Neural cell (in vitro differentiated cells): ENCODE data around the gene TCN2.

Experiments
- CTCF ChIP-seq: fragments of 450-650 bp; IDR thresholded peaks from 2 replicates; pipeline ENCODE4 v1.5.1; 2014; ENCODE audit warnings: antibody characterized with exemption, mild to moderate bottlenecking, moderate library complexity; ENCODE audit not compliant: poor library complexity, severe bottlenecking
- EP300 ChIP-seq: fragments of 450-650 bp; conservative IDR thresholded peaks from 2 replicates; pipeline ENCODE4 v1.6.1; 2014; ENCODE audit warnings: antibody characterized with exemption, mild to moderate bottlenecking, moderate library complexity; ENCODE audit not compliant: poor library complexity, severe bottlenecking
- EZH2 ChIP-seq: fragments of 200-600, 300-800 bp; shearing (Covaris generic), sonication (generic); IDR thresholded peaks from 2 replicates; pipeline ENCODE4 v1.6.1; 2014; ENCODE audit warnings: antibody characterized with exemption, low read length, borderline replicate concordance, mild to moderate bottlenecking; ENCODE audit not compliant: insufficient read depth, poor library complexity, severe bottlenecking
- MXI1 ChIP-seq: fragments of 450-650 bp; conservative IDR thresholded peaks from 2 replicates; pipeline ENCODE4 v1.6.1; 2014; ENCODE audit warnings: antibody characterized with exemption, mild to moderate bottlenecking; ENCODE audit not compliant: poor library complexity, severe bottlenecking
- POLR2AphosphoS5 ChIP-seq: IDR thresholded peaks from 2 replicates; pipeline ENCODE4 v1.6.1; 2012
- RAD21 ChIP-seq: fragments of 450-650 bp; conservative IDR thresholded peaks from 2 replicates; pipeline ENCODE4 v1.6.1; 2014; ENCODE audit warnings: antibody characterized with exemption, mild to moderate bottlenecking, moderate library complexity
- SMC3 ChIP-seq: fragments of 450-650 bp; conservative IDR thresholded peaks from 2 replicates; pipeline ENCODE4 v1.6.1; 2014; ENCODE audit warnings: antibody characterized with exemption, mild to moderate bottlenecking, moderate library complexity; ENCODE audit not compliant: poor library complexity
- TAF1 ChIP-seq: IDR thresholded peaks from 2 replicates; pipeline ENCODE4 v1.6.1; 2012; ENCODE audit warnings: low read depth
- TF ChIP-seq, protein P1 (sequence below): IDR thresholded peaks from 2 replicates; pipeline ENCODE4 v1.6.1; 2012; ENCODE audit warnings: borderline replicate concordance

GRCh38 chr22:30628491-30628890, 21.5 kb downstream of the TCN2 start:
- TF ChIP-seq EP300 (no peak), EZH2 (no peak), CTCF (no peak), POLR2AphosphoS5 (no peak), TAF1 (no peak), SMC3 (no peak), RAD21 (no peak), MXI1 (no peak)
- TF ChIP-seq, protein P1, sequence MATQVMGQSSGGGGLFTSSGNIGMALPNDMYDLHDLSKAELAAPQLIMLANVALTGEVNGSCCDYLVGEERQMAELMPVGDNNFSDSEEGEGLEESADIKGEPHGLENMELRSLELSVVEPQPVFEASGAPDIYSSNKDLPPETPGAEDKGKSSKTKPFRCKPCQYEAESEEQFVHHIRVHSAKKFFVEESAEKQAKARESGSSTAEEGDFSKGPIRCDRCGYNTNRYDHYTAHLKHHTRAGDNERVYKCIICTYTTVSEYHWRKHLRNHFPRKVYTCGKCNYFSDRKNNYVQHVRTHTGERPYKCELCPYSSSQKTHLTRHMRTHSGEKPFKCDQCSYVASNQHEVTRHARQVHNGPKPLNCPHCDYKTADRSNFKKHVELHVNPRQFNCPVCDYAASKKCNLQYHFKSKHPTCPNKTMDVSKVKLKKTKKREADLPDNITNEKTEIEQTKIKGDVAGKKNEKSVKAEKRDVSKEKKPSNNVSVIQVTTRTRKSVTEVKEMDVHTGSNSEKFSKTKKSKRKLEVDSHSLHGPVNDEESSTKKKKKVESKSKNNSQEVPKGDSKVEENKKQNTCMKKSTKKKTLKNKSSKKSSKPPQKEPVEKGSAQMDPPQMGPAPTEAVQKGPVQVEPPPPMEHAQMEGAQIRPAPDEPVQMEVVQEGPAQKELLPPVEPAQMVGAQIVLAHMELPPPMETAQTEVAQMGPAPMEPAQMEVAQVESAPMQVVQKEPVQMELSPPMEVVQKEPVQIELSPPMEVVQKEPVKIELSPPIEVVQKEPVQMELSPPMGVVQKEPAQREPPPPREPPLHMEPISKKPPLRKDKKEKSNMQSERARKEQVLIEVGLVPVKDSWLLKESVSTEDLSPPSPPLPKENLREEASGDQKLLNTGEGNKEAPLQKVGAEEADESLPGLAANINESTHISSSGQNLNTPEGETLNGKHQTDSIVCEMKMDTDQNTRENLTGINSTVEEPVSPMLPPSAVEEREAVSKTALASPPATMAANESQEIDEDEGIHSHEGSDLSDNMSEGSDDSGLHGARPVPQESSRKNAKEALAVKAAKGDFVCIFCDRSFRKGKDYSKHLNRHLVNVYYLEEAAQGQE: no peak
